Stimulated activated CD4-positive, alpha-beta T cell treated with anti-CD3 and anti-CD28 coated beads, Interleukin-12 subunit alpha, Interleukin-12 subunit beta, amount 100 ng/mL, for 48 hours (primary cell): ENCODE results near the gene PHKG1.
"Not testable (repeated sequence)": the region's sequence is repeated elsewhere in the genome, so short reads cannot be mapped to it uniquely, and the experiment has no call there.

Experiments
- DNase-seq, 3 donors: peaks; one replicate each; pipeline ENCODE4 v3.0.0-alpha.2; 2020; ENCODE audit warnings: low read depth in 2 of 3, low spot score in 1 of 3

The PHKG1 gene

DNA sequence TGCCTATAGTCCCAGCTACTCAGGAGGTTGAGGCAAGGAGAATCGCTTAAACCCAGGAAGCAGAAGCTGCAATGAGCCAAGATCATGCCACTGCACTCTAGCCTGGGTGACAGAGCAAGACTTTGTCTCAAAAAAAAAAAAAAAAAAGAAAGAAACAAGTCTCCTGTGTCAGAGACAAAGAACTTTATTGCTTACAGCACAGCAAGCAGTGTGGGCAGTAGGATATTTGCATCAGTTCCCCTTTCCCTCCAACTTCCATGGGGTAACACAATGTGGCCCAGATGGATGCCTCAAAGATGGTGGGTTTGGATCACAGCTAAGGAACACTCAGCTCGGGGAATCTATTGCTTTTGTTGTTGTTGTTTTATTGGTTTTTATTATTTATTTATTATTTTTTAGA lies 47.0 kb downstream of the PHKG1 start:
- DNase-seq = not testable (repeated sequence)

DNA sequence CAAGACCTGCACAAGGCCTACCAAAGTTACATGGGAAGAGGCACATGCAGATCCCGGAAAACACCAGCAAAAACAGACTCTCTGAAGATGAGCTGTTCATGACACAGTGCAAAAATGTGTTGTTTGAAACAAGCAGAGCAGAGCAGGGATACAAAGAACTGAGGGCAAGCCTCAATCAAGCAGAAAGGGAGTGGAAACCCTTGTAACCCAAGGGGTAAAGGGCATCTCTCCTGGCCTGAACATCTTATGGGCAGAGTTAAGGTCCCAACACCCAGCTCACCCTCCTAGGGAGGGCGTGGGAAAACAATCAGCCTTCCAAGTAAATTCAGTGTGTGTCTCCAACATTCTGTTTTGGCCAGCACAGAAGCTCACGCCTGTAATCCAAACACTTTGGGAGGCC lies 52.0 kb downstream of the PHKG1 start:
- DNase-seq = no peak

DNA sequence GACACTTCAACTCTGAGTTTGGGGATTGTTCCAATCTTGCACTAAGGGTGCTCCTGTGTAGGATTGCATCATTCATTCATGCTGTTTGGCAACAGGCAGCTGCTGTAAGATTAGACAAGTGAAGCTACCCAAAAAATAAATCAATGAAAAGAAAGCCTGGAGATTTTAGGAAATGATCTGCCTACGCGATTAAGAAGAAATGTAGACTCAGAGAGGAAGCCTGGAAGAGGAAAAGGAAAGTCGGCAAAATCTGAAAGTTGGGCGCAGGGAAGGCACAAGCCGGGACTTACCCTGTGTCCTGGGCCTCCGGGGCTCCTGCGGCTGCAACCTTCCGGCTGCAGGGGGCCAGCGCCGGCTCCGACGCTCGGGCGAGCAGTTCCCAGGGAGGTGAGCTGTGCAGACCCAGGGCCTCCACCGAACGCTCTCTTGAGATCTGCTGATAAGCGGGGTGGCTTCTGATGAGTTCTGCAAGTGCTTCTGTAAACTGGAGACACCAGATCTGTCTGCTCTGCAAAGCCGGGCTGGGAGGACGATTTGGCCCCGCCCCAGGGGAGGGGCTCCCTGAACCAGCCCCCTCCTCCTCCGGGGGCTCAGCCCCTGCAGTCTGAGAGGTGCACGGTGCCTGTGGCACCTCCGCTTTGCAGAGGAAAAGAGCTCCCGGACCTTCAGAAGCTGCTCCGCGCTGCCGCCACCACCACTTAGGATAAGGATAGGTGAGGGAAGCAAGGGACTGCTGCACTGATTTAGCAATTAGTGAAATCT lies 58.9 kb downstream of the PHKG1 start:
- DNase-seq = peak; percentile 36 to 47 (median 43)

DNA sequence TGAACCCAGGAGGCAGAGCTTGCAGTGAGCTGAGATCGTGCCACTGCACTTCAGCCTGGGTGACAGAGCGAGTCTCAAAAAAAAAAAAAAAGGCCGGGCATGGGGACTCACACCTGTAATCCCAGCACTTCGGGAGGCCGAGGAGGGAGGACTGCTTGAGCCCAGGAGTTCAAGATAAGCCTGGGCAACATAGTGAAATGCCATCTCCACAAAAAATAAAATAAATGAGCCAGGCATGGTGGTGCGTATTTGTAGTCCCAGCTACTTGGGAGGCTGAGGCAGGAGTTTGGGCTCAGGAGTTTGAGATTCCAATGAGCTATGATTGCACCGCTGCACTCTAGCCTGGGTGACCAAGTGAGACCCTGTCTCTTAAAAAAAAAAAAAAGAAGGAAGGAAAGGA lies 60.2 kb downstream of the PHKG1 start:
- not testable (repeated sequence) for DNase-seq

DNA sequence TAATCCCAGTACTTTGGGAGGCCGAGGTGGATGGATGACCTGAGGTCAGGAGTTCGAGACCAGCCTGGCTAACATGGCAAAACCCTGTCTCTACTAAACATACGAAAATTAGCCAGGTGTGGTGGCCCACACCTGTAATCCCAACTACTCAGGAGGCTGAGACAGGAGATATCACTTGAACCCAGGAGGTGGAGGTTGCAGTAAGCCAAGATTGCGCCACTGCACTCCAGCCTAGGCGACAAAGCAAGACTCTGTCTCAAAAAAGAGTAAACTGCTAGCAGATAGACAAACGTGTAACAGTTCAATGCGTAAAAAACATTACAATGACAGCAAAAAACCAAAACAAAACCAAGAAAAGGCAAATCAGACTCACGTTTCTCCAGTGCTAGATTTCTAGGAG lies 61.2 kb downstream of the PHKG1 start:
- DNase-seq = not testable (repeated sequence)

DNA sequence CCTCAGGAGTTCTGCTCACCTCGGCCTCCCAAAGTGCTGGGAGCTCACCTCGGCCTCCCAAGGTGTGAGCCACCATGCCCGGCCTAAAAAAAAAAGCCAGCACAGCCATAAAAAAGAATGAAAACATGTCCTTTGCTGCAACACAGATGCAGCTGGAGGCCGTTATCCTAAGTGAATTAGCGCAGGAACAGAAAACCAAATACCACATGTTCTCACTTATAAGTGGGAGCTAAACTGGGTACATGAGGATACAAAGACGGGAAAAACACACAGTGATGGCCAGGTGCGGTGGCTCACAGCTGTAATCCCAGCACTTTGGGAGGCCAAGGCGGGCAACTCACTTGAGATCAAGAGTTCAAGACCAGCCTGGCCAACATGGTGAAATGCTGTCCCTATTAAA lies 62.4 kb downstream of the PHKG1 start:
- no peak for DNase-seq
